HEK293 (cell line): ENCODE results near the gene CFAP46.

Experiments
- GLIS1 ChIP-seq: fragments of 450-650 bp; formaldehyde crosslinking; IDR thresholded peaks from 2 replicates; pipeline ENCODE4 v1.5.1; 2016; ENCODE audit warnings: missing biosample characterization, missing genetic modification characterization
- PRDM1 ChIP-seq: fragments of 450-650 bp; formaldehyde crosslinking; IDR thresholded peaks from 2 replicates; pipeline ENCODE4; 2016; ENCODE audit warnings: missing biosample characterization, missing genetic modification characterization
- YY1 ChIP-seq: fragments of 450-650 bp; formaldehyde crosslinking; IDR thresholded peaks from 2 replicates; pipeline ENCODE4 v1.5.1; 2018; ENCODE audit warnings: missing biosample characterization, missing genetic modification characterization
- ZNF16 ChIP-seq: fragments of 450-650 bp; formaldehyde crosslinking; IDR thresholded peaks from 2 replicates; pipeline ENCODE4 v1.5.1; 2016; ENCODE audit warnings: low read depth, missing biosample characterization, missing genetic modification characterization
- ZNF175 ChIP-seq: fragments of 450-650 bp; formaldehyde crosslinking; IDR thresholded peaks from 2 replicates; pipeline ENCODE4 v1.5.1; 2016; ENCODE audit warnings: missing biosample characterization, missing genetic modification characterization
- ZNF184 ChIP-seq: fragments of 450-650 bp; IDR thresholded peaks from 2 replicates; pipeline ENCODE4 v1.5.1; 2018; ENCODE audit warnings: missing biosample characterization, mild to moderate bottlenecking, missing genetic modification characterization
- ZNF274 ChIP-seq, 2 experiments: fragments of 200-500 bp in 1 of 2; fragments of 450-650 bp in 1 of 2; sonication (Bioruptor generic) in 1 of 2; formaldehyde crosslinking in 1 of 2; IDR thresholded peaks; 2 replicates each; pipeline versions ENCODE4 v1.5.1 to v1.6.1; 2014 to 2016; ENCODE audit warnings: borderline replicate concordance in 1 of 2, inconsistent platforms in 1 of 2, low read length in 1 of 2, missing biosample characterization in 1 of 2, missing genetic modification characterization in 1 of 2
- ZNF350 ChIP-seq: fragments of 450-650 bp; formaldehyde crosslinking; IDR thresholded peaks from 2 replicates; pipeline ENCODE4 v1.5.0; 2017; ENCODE audit warnings: missing biosample characterization, mild to moderate bottlenecking, missing genetic modification characterization
- ZNF394 ChIP-seq: fragments of 450-650 bp; formaldehyde crosslinking; IDR thresholded peaks from 2 replicates; pipeline ENCODE4 v1.5.1; 2016; ENCODE audit warnings: missing biosample characterization, missing genetic modification characterization, mild to moderate bottlenecking, moderate library complexity, borderline replicate concordance
- ZNF404 ChIP-seq: fragments of 450-650 bp; formaldehyde crosslinking; IDR thresholded peaks from 2 replicates; pipeline ENCODE4 v1.5.1; 2017; ENCODE audit warnings: missing biosample characterization, missing genetic modification characterization
- ZNF555 ChIP-seq: fragments of 450-650 bp; formaldehyde crosslinking; conservative IDR thresholded peaks from 2 replicates; pipeline ENCODE4 v1.5.1; 2017; ENCODE audit warnings: missing biosample characterization, mild to moderate bottlenecking, missing genetic modification characterization, inconsistent platforms
- ZSCAN30 ChIP-seq: fragments of 450-650 bp; IDR thresholded peaks from 2 replicates; pipeline ENCODE4 v1.5.1; 2018; ENCODE audit warnings: missing biosample characterization, mild to moderate bottlenecking, missing genetic modification characterization, moderate library complexity
- TF ChIP-seq, protein P1 (sequence below): fragments of 450-650 bp; formaldehyde crosslinking; IDR thresholded peaks from 2 replicates; pipeline ENCODE4 v1.5.1; 2016; ENCODE audit warnings: missing biosample characterization, missing genetic modification characterization
- TF ChIP-seq, protein P2 (sequence below): fragments of 450-650 bp; formaldehyde crosslinking; IDR thresholded peaks from 2 replicates; pipeline ENCODE4 v1.5.1; 2016; ENCODE audit warnings: missing biosample characterization, missing genetic modification characterization

DNA sequence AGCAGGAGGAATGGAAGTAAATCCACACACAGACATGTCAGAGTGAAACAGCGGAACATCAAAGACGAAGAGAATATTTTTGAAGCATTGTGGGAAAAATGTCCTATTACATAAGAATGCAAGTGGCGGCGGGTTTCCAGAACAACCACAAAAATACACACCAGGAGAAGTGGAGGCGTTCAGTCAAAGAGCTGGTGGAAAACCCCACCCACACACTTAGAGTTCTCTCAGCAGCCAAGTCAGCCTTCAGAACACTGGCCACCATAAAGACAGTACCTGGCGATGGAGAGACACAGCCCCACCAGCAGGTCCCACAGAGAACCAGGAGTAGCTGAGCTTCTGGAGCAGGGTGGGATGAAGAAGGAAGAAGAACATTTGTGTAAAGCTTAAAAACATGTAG, 180.1 kb downstream of the CFAP46 start:
- TF ChIP-seq, protein P1, sequence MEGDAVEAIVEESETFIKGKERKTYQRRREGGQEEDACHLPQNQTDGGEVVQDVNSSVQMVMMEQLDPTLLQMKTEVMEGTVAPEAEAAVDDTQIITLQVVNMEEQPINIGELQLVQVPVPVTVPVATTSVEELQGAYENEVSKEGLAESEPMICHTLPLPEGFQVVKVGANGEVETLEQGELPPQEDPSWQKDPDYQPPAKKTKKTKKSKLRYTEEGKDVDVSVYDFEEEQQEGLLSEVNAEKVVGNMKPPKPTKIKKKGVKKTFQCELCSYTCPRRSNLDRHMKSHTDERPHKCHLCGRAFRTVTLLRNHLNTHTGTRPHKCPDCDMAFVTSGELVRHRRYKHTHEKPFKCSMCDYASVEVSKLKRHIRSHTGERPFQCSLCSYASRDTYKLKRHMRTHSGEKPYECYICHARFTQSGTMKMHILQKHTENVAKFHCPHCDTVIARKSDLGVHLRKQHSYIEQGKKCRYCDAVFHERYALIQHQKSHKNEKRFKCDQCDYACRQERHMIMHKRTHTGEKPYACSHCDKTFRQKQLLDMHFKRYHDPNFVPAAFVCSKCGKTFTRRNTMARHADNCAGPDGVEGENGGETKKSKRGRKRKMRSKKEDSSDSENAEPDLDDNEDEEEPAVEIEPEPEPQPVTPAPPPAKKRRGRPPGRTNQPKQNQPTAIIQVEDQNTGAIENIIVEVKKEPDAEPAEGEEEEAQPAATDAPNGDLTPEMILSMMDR: no peak
- no peak for TF ChIP-seq ZNF555
- no peak for TF ChIP-seq ZNF175 (tag by site-specific recombination)
- TF ChIP-seq, protein P2, sequence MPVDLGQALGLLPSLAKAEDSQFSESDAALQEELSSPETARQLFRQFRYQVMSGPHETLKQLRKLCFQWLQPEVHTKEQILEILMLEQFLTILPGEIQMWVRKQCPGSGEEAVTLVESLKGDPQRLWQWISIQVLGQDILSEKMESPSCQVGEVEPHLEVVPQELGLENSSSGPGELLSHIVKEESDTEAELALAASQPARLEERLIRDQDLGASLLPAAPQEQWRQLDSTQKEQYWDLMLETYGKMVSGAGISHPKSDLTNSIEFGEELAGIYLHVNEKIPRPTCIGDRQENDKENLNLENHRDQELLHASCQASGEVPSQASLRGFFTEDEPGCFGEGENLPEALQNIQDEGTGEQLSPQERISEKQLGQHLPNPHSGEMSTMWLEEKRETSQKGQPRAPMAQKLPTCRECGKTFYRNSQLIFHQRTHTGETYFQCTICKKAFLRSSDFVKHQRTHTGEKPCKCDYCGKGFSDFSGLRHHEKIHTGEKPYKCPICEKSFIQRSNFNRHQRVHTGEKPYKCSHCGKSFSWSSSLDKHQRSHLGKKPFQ (tag by site-specific recombination): no peak
- no peak for TF ChIP-seq YY1 (tag by site-specific recombination)
- no peak for TF ChIP-seq ZNF404 (tag by site-specific recombination)
- no peak for TF ChIP-seq ZNF274 (IDR thresholded peaks at IDR 0.05; ENCODE audit: low read length)
- no peak for TF ChIP-seq ZNF274 (tag by site-specific recombination; IDR thresholded peaks at IDR 0.05; ENCODE audit: borderline replicate concordance)
- no peak for TF ChIP-seq ZNF350 (tag by site-specific recombination)
- no peak for TF ChIP-seq ZSCAN30
- TF ChIP-seq ZNF184 (tag by site-specific recombination): no peak
- no peak for TF ChIP-seq GLIS1 (tag by site-specific recombination)
- no peak for TF ChIP-seq ZNF394
- TF ChIP-seq PRDM1 (tag by site-specific recombination): no peak
- no peak for TF ChIP-seq ZNF16 (tag by site-specific recombination)
